Right lung (tissue), 10 donors: ENCODE data around the gene TPD52L1. TPM values are rescaled to one million over a fixed set of nuclear protein-coding genes. Genes with fewer than 3 reads are reported as not detected.
"Not testable (repeated sequence)": the region's sequence is repeated elsewhere in the genome, so short reads cannot be mapped to it uniquely, and the experiment has no call there.

Experiments used
- DNase-seq, 2 donors: peaks; one replicate each; pipeline ENCODE4 v3.0.0-alpha.2; 2013
- long read RNA-seq, 8 donors: transcript quantifications; one replicate each; lab custom pipeline, GENCODE V29; 2026
- polyA plus RNA-seq, 5 donors: library from polyadenylated mRNA; unstranded; fragments of 120-200 nt; gene quantifications; one replicate each; pipeline versions ENCODE4 v1.2.1 to v1.2.3, GENCODE V29; 2013; ENCODE audit warnings: inconsistent platforms in 1 of 5, low replicate concordance in 1 of 5; ENCODE audit not compliant: insufficient read length in 5 of 5, insufficient read depth in 1 of 5

Gene TPD52L1
- 100 to 1,000 TPM in 3 of 5 donors, 10 to 100 TPM in 2; 74.1 to 119 (median 102) TPM for polyA plus RNA-seq
- long read RNA-seq, donor 1, transcript TPD52L1-213 (7 exons, 2,356 nt) = minor isoform, 21 of 76 reads
- long read RNA-seq, donor 1, transcript TPD52L1-202 (5 exons, 2,147 nt) = minor isoform, 17 of 76 reads
- long read RNA-seq, donor 1, transcript TPD52L1-206 (4 exons, 915 nt) = minor isoform, 6 of 76 reads
- long read RNA-seq, donor 1, transcript TPD52L1-216 (1 exons, 2,486 nt) = major isoform, 22 of 76 reads
- long read RNA-seq, donor 1, partial matches to known transcripts = 5 of 76 reads
- long read RNA-seq, donor 1, other reads (novel, unspliced or antisense) = 0 of 76 reads
- long read RNA-seq, donor 2, transcript TPD52L1-213 (7 exons, 2,356 nt) = major isoform, 8 of 23 reads
- long read RNA-seq, donor 2, transcript TPD52L1-202 (5 exons, 2,147 nt) = minor isoform, 6 of 23 reads
- long read RNA-seq, donor 2, partial matches to known transcripts = 0 of 23 reads
- long read RNA-seq, donor 2, other reads (novel, unspliced or antisense) = 0 of 23 reads
- long read RNA-seq, donor 3, transcript TPD52L1-203 (6 exons, 1,308 nt) = minor isoform, 5 of 93 reads
- long read RNA-seq, donor 3, transcript TPD52L1-213 (7 exons, 2,356 nt) = minor isoform, 21 of 93 reads
- long read RNA-seq, donor 3, transcript TPD52L1-202 (5 exons, 2,147 nt) = minor isoform, 17 of 93 reads
- long read RNA-seq, donor 3, transcript TPD52L1-216 (1 exons, 2,486 nt) = major isoform, 30 of 93 reads
- long read RNA-seq, donor 3, partial matches to known transcripts = 6 of 93 reads
- long read RNA-seq, donor 3, other reads (novel, unspliced or antisense) = 0 of 93 reads
- long read RNA-seq, donor 4, transcript TPD52L1-216 (1 exons, 2,486 nt) = major isoform, 26 of 68 reads
- long read RNA-seq, donor 4, transcript TPD52L1-213 (7 exons, 2,356 nt) = minor isoform, 11 of 68 reads
- long read RNA-seq, donor 4, transcript TPD52L1-202 (5 exons, 2,147 nt) = minor isoform, 10 of 68 reads
- long read RNA-seq, donor 4, partial matches to known transcripts = 9 of 68 reads
- long read RNA-seq, donor 4, other reads (novel, unspliced or antisense) = 0 of 68 reads
- long read RNA-seq, donor 5, transcript TPD52L1-203 (6 exons, 1,308 nt) = minor isoform, 10 of 70 reads
- long read RNA-seq, donor 5, transcript TPD52L1-213 (7 exons, 2,356 nt) = minor isoform, 17 of 70 reads
- long read RNA-seq, donor 5, transcript TPD52L1-202 (5 exons, 2,147 nt) = minor isoform, 10 of 70 reads
- long read RNA-seq, donor 5, transcript TPD52L1-216 (1 exons, 2,486 nt) = major isoform, 18 of 70 reads
- long read RNA-seq, donor 5, partial matches to known transcripts = 0 of 70 reads
- long read RNA-seq, donor 5, other reads (novel, unspliced or antisense) = 0 of 70 reads
- long read RNA-seq, donor 6, transcript TPD52L1-216 (1 exons, 2,486 nt) = minor isoform, 14 of 235 reads
- long read RNA-seq, donor 6, transcript TPD52L1-203 (6 exons, 1,308 nt) = minor isoform, 7 of 235 reads
- long read RNA-seq, donor 6, transcript TPD52L1-202 (5 exons, 2,147 nt) = major isoform, 18 of 235 reads
- long read RNA-seq, donor 6, transcript TPD52L1-213 (7 exons, 2,356 nt) = major isoform, 18 of 235 reads
- long read RNA-seq, donor 6, partial matches to known transcripts = 29 of 235 reads
- long read RNA-seq, donor 6, other reads (novel, unspliced or antisense) = 140 of 235 reads
- long read RNA-seq, donor 7, transcript TPD52L1-213 (7 exons, 2,356 nt) = minor isoform, 6 of 27 reads
- long read RNA-seq, donor 7, transcript TPD52L1-216 (1 exons, 2,486 nt) = major isoform, 9 of 27 reads
- long read RNA-seq, donor 7, transcript TPD52L1-202 (5 exons, 2,147 nt) = minor isoform, 7 of 27 reads
- long read RNA-seq, donor 7, partial matches to known transcripts = 0 of 27 reads
- long read RNA-seq, donor 7, other reads (novel, unspliced or antisense) = 0 of 27 reads
- long read RNA-seq, donor 8, transcript TPD52L1-202 (5 exons, 2,147 nt) = minor isoform, 8 of 31 reads
- long read RNA-seq, donor 8, transcript TPD52L1-213 (7 exons, 2,356 nt) = minor isoform, 8 of 31 reads
- long read RNA-seq, donor 8, transcript TPD52L1-216 (1 exons, 2,486 nt) = major isoform, 9 of 31 reads
- long read RNA-seq, donor 8, partial matches to known transcripts = 0 of 31 reads
- long read RNA-seq, donor 8, other reads (novel, unspliced or antisense) = 0 of 31 reads

GRCh38 chr6:125153391-125154117 is at the start of gene TPD52L1:
Gene TPD52L1 (plus strand): TSS chr6:125153773. CDS start chr6:125153952, 179 bp downstream.
- DNase-seq = peak; percentile 65 to 72

GRCh38 chr6:125104425-125104824 is 49.1 kb upstream of the TPD52L1 start:
- DNase-seq = no peak

GRCh38 chr6:125107048-125107447 is 46.5 kb upstream of the TPD52L1 start:
- DNase-seq = no peak

- DNase-seq = no peak
Observed at GRCh38 chr6:125107896-125108295, 45.7 kb upstream of the TPD52L1 start.

GRCh38 chr6:125110056-125110455 is 43.5 kb upstream of the TPD52L1 start:
- DNase-seq = no peak

GRCh38 chr6:125111219-125111983 is 42.2 kb upstream of the TPD52L1 start:
- no peak for DNase-seq

- no peak for DNase-seq
Observed at GRCh38 chr6:125112934-125113333, 40.6 kb upstream of the TPD52L1 start.

- DNase-seq = peak in 1 of 2 donors; percentile 30
Observed at GRCh38 chr6:125114248-125114858, 39.2 kb upstream of the TPD52L1 start.

GRCh38 chr6:125116170-125116569 is 37.4 kb upstream of the TPD52L1 start:
- no peak for DNase-seq

- DNase-seq = no peak
Observed at GRCh38 chr6:125116710-125117109, 36.9 kb upstream of the TPD52L1 start.

- no peak for DNase-seq
Observed at GRCh38 chr6:125117818-125118217, 35.8 kb upstream of the TPD52L1 start.

- DNase-seq = no peak
Observed at GRCh38 chr6:125120054-125120590, 33.5 kb upstream of the TPD52L1 start.

- no peak for DNase-seq
Observed at GRCh38 chr6:125121894-125122293, 31.7 kb upstream of the TPD52L1 start.

GRCh38 chr6:125123051-125123450 is 30.5 kb upstream of the TPD52L1 start:
- no peak for DNase-seq

- no peak for DNase-seq
Observed at GRCh38 chr6:125123468-125124048, 30.0 kb upstream of the TPD52L1 start.

- no peak for DNase-seq
Observed at GRCh38 chr6:125124049-125124669, 29.4 kb upstream of the TPD52L1 start.

- DNase-seq = not testable (repeated sequence)
Observed at GRCh38 chr6:125125856-125126255, 27.7 kb upstream of the TPD52L1 start.
